HG02885 (cell line): ENCODE results near the gene CEMIP.

Experiments used
- ATAC-seq: cut with Tn5 transposase; IDR thresholded peaks from one replicate; pipeline ENCODE4 v1.9.1; 2021; ENCODE audit warnings: mild to moderate bottlenecking; ENCODE audit not compliant: unreplicated experiment, poor library complexity

Gene CEMIP

DNA sequence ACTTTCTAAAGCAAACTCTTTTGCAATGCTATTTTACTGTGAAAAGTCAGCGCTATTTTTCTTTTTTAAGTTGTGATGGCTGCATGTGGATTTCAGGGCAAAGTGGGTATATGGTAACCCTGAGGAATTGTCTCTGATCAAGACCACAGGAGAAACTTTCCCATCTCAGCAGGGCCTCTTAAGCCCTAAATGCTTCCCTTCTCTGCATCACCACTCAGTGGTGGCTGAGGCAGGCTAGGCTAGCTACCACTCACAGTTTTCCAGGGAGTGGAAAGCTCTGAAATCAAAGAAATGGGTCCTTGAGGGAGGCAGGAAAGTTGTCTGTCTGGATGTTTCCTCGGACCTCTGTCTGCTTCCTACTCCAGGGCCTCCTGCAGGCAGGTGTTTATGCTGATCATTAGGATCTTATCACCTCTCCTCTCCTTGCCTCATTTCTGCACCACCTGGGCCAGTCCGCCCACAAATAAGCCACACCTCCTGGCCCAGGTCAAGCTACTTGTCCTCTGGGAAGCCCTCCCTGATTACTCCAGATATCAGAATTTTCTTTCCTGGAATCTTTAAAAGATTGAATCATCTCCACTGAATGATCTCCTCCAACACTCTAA is 37.0 kb downstream of the CEMIP start:
- no peak for ATAC-seq

DNA sequence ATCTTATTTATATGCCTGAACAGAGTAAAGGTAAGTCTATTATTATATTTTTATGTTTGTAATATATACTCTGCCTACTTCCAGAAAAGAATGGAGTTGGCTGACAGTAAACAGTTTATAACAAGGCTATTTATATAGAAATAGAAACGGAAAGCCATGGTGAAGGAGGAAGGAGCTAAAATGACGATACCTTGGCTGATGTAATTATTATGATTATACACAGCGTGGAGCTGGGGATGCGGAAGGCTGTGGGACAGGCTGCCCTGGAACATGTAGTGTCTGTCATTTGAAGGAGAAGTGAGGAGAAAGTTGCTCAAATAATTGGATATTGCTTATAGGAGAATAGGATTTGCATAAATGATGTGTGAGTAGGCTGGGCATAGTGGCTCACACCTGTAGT is 37.8 kb downstream of the CEMIP start:
- no peak for ATAC-seq

DNA sequence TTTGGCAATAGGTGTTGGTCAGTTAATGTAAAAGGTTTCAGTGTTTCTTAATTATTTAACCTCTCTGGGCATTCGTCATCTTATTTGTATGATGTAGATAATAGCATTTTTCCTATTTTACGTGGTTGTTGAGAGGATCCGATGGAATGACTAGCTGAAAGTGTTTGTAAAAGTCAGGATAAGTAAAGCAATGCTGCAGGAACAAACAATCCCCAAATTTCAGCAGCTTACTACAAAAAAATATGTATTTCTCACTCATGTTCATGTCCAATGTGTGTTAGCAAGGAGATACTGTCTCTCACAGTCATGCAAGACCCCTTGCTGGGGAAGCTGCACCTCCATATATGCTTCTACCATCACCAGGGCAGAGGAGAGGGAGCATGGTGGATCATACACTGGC is 38.7 kb downstream of the CEMIP start:
- no peak for ATAC-seq

GRCh38 chr15:80819001-80819400 is 39.8 kb downstream of the CEMIP start:
- ATAC-seq, result no peak

GRCh38 chr15:80820092-80820491 is 40.9 kb downstream of the CEMIP start:
- ATAC-seq, result no peak

DNA sequence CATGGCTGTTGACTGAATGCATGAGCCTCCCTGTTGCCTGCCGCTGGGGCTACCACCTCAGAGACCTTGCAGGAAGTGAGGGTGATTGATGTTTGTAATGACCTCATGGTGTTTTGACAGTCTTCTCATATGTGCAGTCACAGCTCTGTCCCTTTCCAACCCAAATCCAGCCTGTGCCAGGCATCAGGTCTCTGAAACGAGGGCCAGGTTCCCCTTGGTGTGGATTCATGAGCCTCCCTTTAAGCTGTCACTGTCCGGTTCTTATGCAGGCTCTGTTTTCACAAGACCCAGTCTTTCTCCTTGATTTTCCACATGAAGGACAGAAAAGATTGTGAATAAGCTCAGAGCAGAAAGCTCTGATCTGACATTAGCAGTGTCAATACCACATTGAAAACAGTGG is 43.1 kb downstream of the CEMIP start:
- no peak for ATAC-seq

DNA sequence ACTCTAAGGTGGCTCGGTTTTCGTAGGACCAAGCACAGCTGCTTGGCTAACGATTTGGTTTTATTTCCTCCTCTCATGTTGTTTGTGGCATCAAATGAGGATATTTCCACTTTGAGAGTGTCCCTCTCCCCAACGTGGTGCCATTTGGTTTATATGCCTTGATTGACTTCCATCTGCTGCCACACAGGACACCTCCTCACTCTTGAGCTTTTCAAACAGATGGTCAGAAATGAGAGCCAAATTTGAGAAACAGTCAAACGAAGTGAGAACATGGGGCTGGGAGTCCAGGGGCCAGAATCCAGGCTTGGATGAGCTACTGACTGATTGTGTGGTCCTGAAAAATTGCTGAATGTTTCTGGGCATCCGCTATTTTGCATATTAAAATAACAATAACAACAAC is 43.5 kb downstream of the CEMIP start:
- no peak for ATAC-seq

DNA sequence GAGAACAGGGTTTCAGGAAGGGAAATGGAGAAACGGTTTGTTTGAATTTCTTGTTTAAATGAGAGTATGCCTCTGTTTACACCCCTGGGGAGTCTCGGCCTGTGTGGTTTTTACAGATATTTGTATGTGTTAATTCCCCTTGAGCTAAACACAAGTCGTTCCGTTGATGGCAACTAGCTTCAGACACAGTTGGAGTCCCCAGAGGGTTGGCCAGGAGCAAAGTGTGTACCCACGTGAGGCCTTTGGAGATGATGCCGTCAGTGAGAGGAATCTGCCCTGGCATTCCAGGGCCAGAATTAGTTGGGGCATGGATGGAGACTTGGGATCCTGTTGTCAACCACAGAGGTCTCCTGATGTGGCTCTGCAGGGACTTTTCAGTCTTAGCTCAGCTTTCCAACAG is 44.0 kb downstream of the CEMIP start:
- ATAC-seq, result no peak

DNA sequence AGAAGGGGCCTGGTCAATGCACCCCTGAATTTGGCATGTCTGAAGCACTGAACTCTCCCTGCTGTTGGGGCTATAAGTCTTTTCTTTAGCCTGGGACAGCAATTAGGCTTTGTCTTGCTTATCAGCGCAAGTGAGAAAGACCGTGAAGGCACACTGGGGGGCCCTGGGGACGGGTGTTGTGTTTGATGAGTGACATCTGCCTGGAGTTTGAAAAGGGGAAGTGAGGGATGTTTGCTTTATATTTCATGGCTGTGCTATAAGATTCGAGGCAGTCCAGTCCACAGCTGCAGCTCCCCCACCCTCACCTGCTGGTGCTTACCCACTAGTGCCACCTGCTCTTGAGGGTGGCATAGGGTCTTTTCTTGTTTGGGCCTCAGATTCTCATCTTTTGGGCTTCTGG is 44.8 kb downstream of the CEMIP start:
- peak; percentile 39 for ATAC-seq

GRCh38 chr15:80825361-80826030 is 46.3 kb downstream of the CEMIP start:
- ATAC-seq, result no peak

- ATAC-seq, result no peak
Observed at GRCh38 chr15:80828796-80829195, 49.6 kb downstream of the CEMIP start.

GRCh38 chr15:80830677-80831076 is 51.5 kb downstream of the CEMIP start:
- no peak for ATAC-seq

GRCh38 chr15:80831192-80831591 is 52.0 kb downstream of the CEMIP start:
- ATAC-seq, result no peak

DNA sequence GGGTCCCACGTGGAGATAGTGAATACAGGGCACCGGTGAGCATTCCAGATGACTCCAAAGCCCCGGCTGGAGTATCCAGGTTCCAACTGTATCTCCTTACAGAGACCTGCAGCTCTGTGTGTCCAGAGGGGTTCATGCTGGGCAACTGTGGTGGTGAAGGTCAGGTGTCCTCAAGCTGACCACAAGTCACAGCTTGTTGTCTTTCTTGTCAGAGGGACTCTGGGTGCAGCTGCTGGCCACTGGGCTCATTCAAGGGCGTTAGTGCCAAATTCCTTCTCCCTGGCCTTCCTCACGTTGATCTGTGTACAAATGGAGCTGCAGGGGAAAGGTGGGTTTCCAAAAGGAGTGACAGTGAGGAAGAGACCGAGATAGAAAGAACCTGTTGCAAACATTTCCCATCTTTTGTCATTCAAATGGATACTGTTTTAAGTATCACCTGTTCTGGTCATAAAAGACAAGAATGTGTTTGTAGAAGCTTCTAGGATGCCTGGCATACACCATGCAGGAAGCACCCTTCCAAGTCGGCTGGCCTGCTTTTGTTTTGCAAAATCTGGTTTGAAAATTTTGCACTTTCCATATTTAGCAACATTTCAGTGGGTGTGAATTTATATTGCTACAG is 52.5 kb downstream of the CEMIP start:
- no peak for ATAC-seq

DNA sequence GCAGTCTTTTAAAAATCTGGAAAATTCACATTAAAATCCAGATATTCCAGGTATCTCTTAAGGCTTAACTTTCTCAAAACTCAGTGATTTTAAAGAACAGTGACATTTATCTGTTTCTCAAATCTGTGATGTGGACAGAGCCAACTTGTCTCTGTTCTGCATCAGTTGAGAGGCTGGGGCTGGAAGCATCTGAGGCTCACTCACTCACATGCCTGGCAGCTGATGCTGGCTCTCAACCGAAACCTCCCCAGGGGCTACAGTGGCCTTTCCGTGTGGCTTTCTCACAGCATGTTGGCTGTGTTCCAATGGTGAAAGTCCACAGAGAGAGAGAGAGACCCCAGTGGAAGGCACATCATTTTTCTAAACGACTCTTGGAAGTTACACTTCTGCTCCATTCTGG is 53.5 kb downstream of the CEMIP start:
- no peak for ATAC-seq

- no peak for ATAC-seq
Observed at GRCh38 chr15:80834402-80834801, 55.2 kb downstream of the CEMIP start.

DNA sequence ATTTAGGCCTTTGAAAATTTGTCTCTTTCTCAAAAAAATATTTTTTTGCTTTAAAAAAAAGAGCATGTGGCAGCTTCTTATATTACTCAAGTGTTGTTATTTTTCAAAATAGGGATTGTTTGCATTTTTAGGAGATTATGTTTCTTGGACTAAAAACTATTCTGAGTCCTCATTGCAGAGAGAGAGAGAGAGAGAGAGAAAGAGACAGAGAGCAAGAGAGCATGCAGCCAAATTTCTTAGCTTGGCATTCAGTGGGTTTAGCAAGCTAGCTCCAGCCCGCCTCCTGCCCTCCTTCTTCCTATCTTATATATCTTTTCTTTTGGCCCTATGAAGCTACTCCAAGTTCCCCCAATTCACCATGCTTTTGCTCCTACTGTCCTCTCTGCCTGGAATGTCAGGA is 55.7 kb downstream of the CEMIP start:
- no peak for ATAC-seq

DNA sequence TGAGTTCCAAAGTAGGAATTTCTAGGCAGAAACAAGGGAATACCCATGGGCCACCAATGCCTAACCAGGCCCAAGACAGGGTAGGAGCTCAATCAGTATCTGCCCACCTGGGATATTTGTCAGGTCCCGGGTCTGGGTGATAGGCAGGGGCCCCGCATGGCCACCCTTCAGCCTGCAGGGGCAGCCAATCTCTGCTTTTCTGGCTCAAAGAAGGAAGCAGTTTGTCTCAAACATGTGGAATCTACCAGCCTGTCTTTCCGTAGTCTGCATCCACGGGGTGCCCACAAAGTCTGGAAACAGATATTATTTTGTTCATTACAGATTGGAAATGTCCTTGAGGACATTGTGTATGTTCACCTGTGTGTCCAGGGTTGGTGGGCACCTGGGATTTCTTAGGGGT is 56.2 kb downstream of the CEMIP start:
- ATAC-seq, result no peak

DNA sequence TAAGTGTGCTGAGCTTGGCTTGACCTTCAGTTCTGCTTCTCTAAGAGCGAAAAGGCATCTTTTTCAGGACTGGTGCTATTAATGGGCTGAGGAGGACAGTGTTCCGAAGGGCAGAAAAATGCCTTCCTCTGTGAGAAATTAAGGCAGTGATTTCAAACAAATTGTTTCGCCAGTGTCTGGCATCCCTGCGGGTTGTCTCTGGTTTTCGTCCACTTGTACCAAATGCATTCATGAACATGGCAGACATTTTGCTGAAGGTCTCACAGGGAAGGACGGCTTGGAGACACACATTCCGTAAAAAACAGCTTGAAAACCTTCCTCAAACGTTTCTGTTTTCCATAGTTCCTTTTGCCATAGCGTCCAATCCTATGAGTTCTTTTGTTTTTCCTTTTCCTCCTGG is 57.1 kb downstream of the CEMIP start:
- ATAC-seq, result no peak

DNA sequence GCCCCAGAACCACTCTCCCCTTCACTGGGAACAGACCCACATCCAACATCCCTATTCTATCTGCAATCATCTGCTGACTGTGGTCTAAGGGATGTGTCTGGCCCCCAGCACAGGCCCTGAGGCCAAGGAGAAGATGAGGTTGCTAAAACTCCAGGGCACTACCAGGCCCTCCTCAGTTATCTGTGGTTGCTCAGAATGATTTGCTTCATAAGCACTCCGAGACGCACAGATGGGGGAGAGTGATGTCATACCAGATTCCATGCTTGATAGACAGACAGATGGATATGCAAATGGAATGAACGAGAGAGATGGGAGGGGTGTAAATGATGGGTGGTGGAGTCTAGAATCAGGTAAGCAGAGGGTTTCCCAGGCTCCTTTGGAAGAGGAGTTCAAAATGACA is 57.8 kb downstream of the CEMIP start:
- no peak for ATAC-seq

GRCh38 chr15:80838012-80838411 is 58.8 kb downstream of the CEMIP start:
- no peak for ATAC-seq

DNA sequence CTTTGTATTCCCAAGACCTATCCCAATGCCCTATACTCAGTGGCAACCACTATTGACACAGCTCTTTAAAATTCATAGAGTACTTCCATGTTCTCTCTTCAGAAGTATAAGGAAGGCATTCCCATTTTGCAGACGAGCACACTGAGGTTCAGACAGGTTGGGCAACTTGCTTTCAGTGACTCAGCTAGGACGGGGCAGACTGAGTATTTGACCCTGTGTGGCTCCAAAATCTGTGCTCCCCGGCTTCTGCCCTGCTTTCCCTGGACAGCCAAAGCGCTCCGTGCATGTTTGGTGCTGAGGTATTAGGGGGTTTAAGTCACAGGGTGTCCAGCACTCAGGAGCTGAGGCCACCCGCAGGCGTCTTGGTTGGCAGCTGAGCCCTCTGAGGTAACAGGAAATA is 59.5 kb downstream of the CEMIP start:
- ATAC-seq, result no peak
